ENCODE data around the gene ARID3B.

Gene ARID3B

GRCh38 chr15:74642734-74643664, 102.0 kb downstream of the ARID3B start:
- DNase-seq (ENCODE audit: low spot score) = no peak

- DNase-seq (ENCODE audit: low spot score) = no peak
These were observed 102.7 kb downstream of the ARID3B start for GRCh38 chr15:74643665-74644204.

GRCh38 chr15:74646480-74646879, 105.5 kb downstream of the ARID3B start:
- no peak for DNase-seq (ENCODE audit: low spot score)

Measured in AG20443 (cell line).